Upper lobe of left lung (tissue), 6 donors: ENCODE results near the gene POLE2. TPM values are rescaled to one million over a fixed set of nuclear protein-coding genes. Genes with fewer than 3 reads are reported as not detected.
A peak's percentile ranks its signal among the peaks of the same experiment; 100 is the strongest.

Experiments used
- ATAC-seq, 2 donors: fragments of 200-7000 bp; cut with Tn5 transposase; one replicate each; pipeline ENCODE4 v1.9.1; 2022; ENCODE audit warnings: mild to moderate bottlenecking in 2 of 2, moderate library complexity in 2 of 2; ENCODE audit not compliant: low FRiP score in 2 of 2
- DNase-seq, 2 donors: peaks; one replicate each; pipeline ENCODE4 v3.0.0-alpha.2; 2019 to 2020
- H3K27ac ChIP-seq, 4 donors: fragments of 200-600 bp; sonication (generic); one replicate each; pipeline ENCODE4 v1.5.1; 2016 to 2019
- H3K27me3 ChIP-seq, 4 donors: fragments of 200-600 bp; sonication (generic); one replicate each; pipeline ENCODE4 v1.5.1; 2017 to 2019
- H3K36me3 ChIP-seq, 4 donors: fragments of 200-600 bp; sonication (generic); one replicate each; pipeline ENCODE4 v1.5.1; 2016 to 2019
- H3K4me1 ChIP-seq, 4 donors: fragments of 200-600 bp; sonication (generic); one replicate each; pipeline ENCODE4 v1.5.1; 2018 to 2019
- H3K4me3 ChIP-seq, 4 donors: fragments of 200-600 bp; sonication (generic); one replicate each; pipeline ENCODE4 v1.5.1; 2017 to 2019; ENCODE audit warnings: mild to moderate bottlenecking in 2 of 4, moderate library complexity in 1 of 4
- H3K9me3 ChIP-seq, 4 donors: fragments of 200-600 bp; sonication (generic); one replicate each; pipeline ENCODE4 v1.5.1; 2018 to 2019
- CTCF ChIP-seq, 6 experiments: fragments of 450-650 bp in 4 of 6; fragments of 200-600 bp in 2 of 6; sonication (generic) in 2 of 6; IDR thresholded peaks; one replicate each; pipeline ENCODE4 v1.5.1; 2016 to 2019; ENCODE audit warnings: antibody characterized with exemption in 6 of 6
- EP300 ChIP-seq, 4 donors: sonication (generic); formaldehyde crosslinking; IDR thresholded peaks; one replicate each; pipeline ENCODE4 v1.5.1; 2017; ENCODE audit warnings: antibody characterized with exemption in 4 of 4, control low read depth in 2 of 4
- POLR2A ChIP-seq, 4 donors: fragments of 450-650 bp; IDR thresholded peaks; one replicate each; pipeline ENCODE4 v1.5.1; 2016 to 2017; ENCODE audit warnings: antibody characterized with exemption in 4 of 4, mild to moderate bottlenecking in 2 of 4
- POLR2AphosphoS5 ChIP-seq, 2 donors: sonication (generic); formaldehyde crosslinking; IDR thresholded peaks; one replicate each; pipeline ENCODE4 v1.5.1; 2017; ENCODE audit warnings: antibody characterized with exemption in 2 of 2
- WGBS, 2 donors: methylation state at CpG; one replicate each; pipeline ENCODE4 v1.1.5; 2017 to 2018; 5-methylcytosine and 5-hydroxymethylcytosine counted together
- total RNA-seq, 6 donors: library from RNA; depleted of rRNA in 4 of 6; stranded (reverse); fragments of >200 nt in 4 of 6; gene quantifications; one replicate each; pipeline versions ENCODE4 v1.1.0 to v1.2.1, GENCODE V29; 2016 to 2021
- donor health status: DM: no; HTN: no; CAD: no; lungs with moderate emphysema.
- donor health status: DM: no; HTN: yes; CAD: no; lungs with severe emphysema.

POLE2 gene
- total RNA-seq, 6 donors from 2014 or later: 0.49 to 2.7 (median 2.1) TPM

DNA sequence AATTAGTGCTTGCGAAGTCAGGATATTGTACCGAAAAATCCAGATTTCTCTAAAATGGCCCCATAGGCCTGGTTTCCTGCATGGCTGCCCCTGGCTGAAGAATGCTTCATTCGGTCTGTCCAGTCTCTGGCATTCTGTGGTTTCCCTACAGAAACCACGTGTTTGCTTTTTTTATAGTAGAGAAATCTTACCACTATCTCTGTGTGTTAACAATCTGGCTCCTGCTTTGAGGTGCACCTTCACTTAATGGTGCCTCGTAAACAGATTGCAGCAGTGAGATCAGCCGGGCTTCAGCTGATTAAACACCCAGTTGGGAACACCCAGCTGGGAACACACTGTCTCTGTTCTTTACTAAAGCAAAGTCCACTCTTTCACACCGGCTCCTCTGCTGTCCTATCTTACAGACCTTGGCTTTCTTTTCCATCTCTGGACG, 46.3 kb downstream of the POLE2 start:
- 57 to 65% methylated on average over 8 of the region's 8 CpGs for WGBS, 2 donors
- peaks cover 0 to 30% (median 12%) of the 10 kb centered on the region in 4 donors for H3K4me1 ChIP-seq
- ATAC-seq (peak in 1 of 2 donors; percentile 26), DNase-seq (peak in 1 of 2 donors; percentile 35)
- H3K36me3 ChIP-seq: peaks cover 0 to 6% (median 0%) of the 10 kb centered on the region in 4 donors
- H3K4me3 ChIP-seq: no peak overlapping the region
- no peaks in the 10 kb centered on the region for H3K27me3 ChIP-seq
- H3K9me3 ChIP-seq: no peaks in the 10 kb centered on the region
- TF ChIP-seq EP300 (IDR thresholded peaks at IDR 0.05) (no peak), CTCF (IDR thresholded peaks at IDR 0.05) (no peak), POLR2AphosphoS5 (IDR thresholded peaks at IDR 0.05) (no peak)
- H3K27ac ChIP-seq: peak overlapping the region in 1 of 4 donors; percentile 21

DNA sequence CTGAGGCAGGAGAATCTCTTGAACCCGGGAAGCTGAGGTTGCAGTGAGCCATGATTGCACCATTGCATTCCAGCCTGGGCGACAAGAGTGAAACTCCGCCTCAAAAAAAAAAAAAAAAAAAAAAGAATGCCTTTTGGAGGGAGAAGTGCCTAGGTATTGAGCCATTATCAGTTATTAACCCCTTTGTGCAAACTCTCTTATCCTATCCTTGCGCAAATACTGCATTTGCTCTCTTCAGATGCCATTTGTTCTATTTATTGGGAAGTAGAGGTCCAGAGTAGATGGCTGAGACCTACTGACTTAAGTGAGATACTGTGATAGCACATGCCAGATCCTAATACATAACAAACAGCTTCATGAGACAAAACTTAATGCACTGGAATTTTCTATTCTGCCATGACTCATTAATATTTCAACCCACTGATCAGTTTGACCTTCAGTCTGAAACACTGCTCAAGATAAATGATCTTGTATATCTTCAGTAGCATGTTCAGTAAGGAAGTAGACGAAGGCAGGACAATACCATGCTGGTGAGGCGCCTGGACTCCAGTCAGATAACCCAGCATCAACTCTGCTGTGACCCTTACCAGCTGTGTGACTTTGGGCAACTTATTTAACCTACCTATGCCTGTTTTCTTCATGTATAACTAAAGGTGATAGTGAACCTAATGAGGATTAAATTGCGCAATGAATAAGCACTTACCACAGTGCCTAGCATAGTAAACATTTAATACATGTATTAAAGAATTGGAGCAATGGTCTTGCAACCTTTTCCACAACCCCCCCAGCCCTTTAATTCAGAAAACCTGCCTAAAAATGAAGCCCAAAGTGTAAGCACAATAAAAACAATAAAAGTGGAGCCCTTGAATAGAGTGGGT, 47.2 kb downstream of the POLE2 start:
- no peak for ATAC-seq

DNA sequence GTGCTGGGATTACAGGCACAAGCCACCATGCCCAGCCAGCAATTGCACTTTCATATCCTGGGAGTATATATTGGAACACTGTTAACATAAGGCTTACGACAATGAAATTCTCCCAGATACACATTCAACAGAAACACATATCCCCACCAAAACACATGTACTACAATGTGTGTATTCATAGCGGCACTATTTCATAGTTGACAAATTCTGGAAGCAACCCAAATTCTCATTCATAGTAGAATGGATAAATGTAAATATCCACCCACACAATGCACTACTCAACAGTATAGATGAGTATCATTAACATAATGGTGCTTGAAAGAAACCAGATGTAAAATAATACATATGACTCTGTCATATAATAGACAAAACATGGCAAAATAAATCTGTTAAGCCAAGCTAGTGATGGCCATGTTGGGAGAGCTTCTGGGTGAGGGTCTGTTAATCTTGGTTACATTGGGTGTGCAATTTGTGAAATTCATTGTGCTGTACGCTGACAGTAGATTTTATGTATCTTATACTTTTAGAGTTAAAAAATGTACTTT, 50.4 kb downstream of the POLE2 start:
- WGBS, 2 donors: 94 to 96% methylated on average over 3 of the region's 3 CpGs
- H3K4me1 ChIP-seq: peaks cover 7 to 48% (median 20%) of the 10 kb centered on the region in 4 donors
- H3K4me3 ChIP-seq: no peak overlapping the region
- no peaks in the 10 kb centered on the region for H3K9me3 ChIP-seq
- no peak for ATAC-seq
- H3K27ac ChIP-seq: no peak overlapping the region
- DNase-seq: no peak
- H3K27me3 ChIP-seq: no peaks in the 10 kb centered on the region
- TF ChIP-seq CTCF (IDR thresholded peaks at IDR 0.05): no peak
- TF ChIP-seq POLR2A (IDR thresholded peaks at IDR 0.05): no peak
- no peak for TF ChIP-seq EP300 (IDR thresholded peaks at IDR 0.05)
- TF ChIP-seq POLR2AphosphoS5 (IDR thresholded peaks at IDR 0.05): no peak
- peaks cover 0 to 6% (median 0%) of the 10 kb centered on the region in 4 donors for H3K36me3 ChIP-seq

More for the DNA sequence above, 47.2 kb downstream of the POLE2 start:
- no peaks in the 10 kb centered on the region for H3K27me3 ChIP-seq
- 87 to 92% methylated on average over 7 of the region's 7 CpGs for WGBS, 2 donors
- H3K4me3 ChIP-seq: no peak overlapping the region
- no peak overlapping the region for H3K27ac ChIP-seq
- H3K36me3 ChIP-seq: peaks cover 0 to 6% (median 0%) of the 10 kb centered on the region in 4 donors
- DNase-seq: no peak
- TF ChIP-seq CTCF (IDR thresholded peaks at IDR 0.05): no peak
- TF ChIP-seq EP300 (IDR thresholded peaks at IDR 0.05): no peak
- no peak for TF ChIP-seq POLR2A (IDR thresholded peaks at IDR 0.05)
- no peak for TF ChIP-seq POLR2AphosphoS5 (IDR thresholded peaks at IDR 0.05)
- H3K4me1 ChIP-seq: peaks cover 4 to 35% (median 18%) of the 10 kb centered on the region in 4 donors
- no peaks in the 10 kb centered on the region for H3K9me3 ChIP-seq

DNA sequence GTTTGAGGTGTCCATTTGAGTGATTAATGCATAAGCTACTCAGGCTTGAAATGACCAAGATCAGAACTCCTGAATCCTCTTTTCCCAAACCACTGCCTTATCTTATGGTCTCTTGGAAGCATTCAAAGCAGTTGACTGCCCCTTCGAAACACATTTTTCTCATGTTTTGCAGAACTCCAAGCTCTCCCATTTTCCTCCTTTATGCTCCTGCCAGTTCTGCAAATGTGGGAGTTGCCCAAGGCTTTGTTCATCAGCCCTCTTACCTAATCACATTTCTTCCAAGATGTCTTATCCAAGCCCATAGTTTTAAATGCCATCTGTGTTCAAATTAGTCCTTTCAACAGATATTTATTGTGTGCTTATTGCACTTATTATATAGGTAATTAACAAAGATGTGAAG, 51.1 kb downstream of the POLE2 start:
- Histone ChIP-seq H3K36me3 (peaks cover 0 to 6% (median 0%) of the 10 kb centered on the region in 4 donors), H3K9me3 (no peaks in the 10 kb centered on the region), H3K27ac (no peak overlapping the region), H3K4me1 (peaks cover 15 to 50% (median 22%) of the 10 kb centered on the region in 4 donors), H3K4me3 (no peak overlapping the region), H3K27me3 (no peaks in the 10 kb centered on the region)
- WGBS, 2 donors: 96 to 100% methylated on average over 1 of the region's 1 CpG
- ATAC-seq (no peak), DNase-seq (no peak)
- TF ChIP-seq POLR2AphosphoS5 (IDR thresholded peaks at IDR 0.05) (no peak), CTCF (IDR thresholded peaks at IDR 0.05) (no peak), EP300 (IDR thresholded peaks at IDR 0.05) (no peak), POLR2A (IDR thresholded peaks at IDR 0.05) (no peak)
